Body of pancreas (tissue), 4 donors: ENCODE results near the gene GLYATL3.

Source experiments
- POLR2A ChIP-seq, 3 donors: fragments of 450-650 bp; IDR thresholded peaks; one replicate each; pipeline ENCODE4 v1.6.1; 2016; ENCODE audit warnings: antibody characterized with exemption in 3 of 3, mild to moderate bottlenecking in 2 of 3
- TF ChIP-seq, protein P1 (sequence below), 7 experiments: fragments of 450-650 bp in 4 of 7; fragments of 200-600 bp in 3 of 7; sonication (generic) in 3 of 7; IDR thresholded peaks; one replicate each; pipeline ENCODE4 v1.5.1; 2016 to 2019; ENCODE audit warnings: antibody characterized with exemption in 7 of 7

DNA sequence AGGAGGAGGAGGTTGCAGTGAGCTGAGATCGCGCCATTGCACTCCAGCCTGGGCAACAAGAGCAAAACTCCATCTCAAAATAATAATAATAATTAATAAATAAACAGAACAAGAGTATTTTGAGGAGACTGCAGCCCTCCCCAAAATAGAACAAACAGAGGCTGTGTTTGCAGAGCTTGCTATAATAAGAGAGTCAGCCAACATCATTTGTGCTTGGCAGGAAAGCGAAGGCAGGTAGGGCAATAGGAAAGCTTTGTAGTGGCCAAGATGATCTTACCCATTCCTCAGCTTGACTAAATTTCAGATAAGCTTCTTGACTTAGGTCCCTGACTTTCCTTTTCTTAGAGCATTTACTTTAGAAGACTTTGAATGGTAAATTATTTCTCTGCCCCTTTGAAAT, 57.5 kb downstream of the GLYATL3 start:
- no peak for TF ChIP-seq POLR2A (IDR thresholded peaks at IDR 0.05)
- TF ChIP-seq, protein P1, sequence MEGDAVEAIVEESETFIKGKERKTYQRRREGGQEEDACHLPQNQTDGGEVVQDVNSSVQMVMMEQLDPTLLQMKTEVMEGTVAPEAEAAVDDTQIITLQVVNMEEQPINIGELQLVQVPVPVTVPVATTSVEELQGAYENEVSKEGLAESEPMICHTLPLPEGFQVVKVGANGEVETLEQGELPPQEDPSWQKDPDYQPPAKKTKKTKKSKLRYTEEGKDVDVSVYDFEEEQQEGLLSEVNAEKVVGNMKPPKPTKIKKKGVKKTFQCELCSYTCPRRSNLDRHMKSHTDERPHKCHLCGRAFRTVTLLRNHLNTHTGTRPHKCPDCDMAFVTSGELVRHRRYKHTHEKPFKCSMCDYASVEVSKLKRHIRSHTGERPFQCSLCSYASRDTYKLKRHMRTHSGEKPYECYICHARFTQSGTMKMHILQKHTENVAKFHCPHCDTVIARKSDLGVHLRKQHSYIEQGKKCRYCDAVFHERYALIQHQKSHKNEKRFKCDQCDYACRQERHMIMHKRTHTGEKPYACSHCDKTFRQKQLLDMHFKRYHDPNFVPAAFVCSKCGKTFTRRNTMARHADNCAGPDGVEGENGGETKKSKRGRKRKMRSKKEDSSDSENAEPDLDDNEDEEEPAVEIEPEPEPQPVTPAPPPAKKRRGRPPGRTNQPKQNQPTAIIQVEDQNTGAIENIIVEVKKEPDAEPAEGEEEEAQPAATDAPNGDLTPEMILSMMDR (IDR thresholded peaks at IDR 0.05), result no peak
